Spleen (tissue), 7 donors: ENCODE results near the gene PAM.

ENCODE experiments used
- POLR2AphosphoS5 ChIP-seq, 3 donors: sonication (generic); formaldehyde crosslinking; IDR thresholded peaks; one replicate each; pipeline ENCODE4 v1.5.1; 2017; ENCODE audit warnings: antibody characterized with exemption in 3 of 3
- TF ChIP-seq, protein P1 (sequence below), 11 experiments: fragments of 200-600 bp in 7 of 11; fragments of 450-650 bp in 4 of 11; sonication (generic) in 4 of 11; IDR thresholded peaks in 8 of 11; conservative IDR thresholded peaks in 3 of 11; 1 replicate in 7 of 11; 2 replicates in 4 of 11; pipeline versions ENCODE4 v1.4.0 to v1.8.0; 2016 to 2021; ENCODE audit warnings: antibody characterized with exemption in 11 of 11, inconsistent platforms in 4 of 11, mild to moderate bottlenecking in 1 of 11
- donor health status: DM: no; HTN: no; CAD: no; lungs with moderate emphysema.
- donor health status: DM: no; HTN: no; CAD: no.
- donor health status: DM: no; HTN: no; CAD: no.

DNA sequence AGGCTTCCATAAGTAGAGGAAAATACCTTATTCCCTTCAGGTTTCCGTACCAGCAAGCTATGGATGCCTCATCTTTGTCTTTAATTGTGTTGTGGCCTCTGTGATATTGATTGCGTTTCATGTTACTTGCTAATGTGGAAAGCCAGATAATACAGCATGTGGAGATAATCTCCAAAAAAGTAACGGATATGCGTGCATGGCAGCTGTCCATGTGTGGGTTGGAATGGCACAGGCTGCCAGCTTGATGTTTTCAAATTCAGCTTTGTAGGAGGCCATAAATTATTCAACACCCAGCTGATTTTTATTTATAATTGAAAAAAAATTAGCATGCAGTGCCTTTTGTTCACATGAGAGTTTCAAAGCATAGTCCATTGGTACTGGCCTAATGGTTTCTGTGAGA lies 219.9 kb downstream of the PAM start:
- TF ChIP-seq, protein P1, sequence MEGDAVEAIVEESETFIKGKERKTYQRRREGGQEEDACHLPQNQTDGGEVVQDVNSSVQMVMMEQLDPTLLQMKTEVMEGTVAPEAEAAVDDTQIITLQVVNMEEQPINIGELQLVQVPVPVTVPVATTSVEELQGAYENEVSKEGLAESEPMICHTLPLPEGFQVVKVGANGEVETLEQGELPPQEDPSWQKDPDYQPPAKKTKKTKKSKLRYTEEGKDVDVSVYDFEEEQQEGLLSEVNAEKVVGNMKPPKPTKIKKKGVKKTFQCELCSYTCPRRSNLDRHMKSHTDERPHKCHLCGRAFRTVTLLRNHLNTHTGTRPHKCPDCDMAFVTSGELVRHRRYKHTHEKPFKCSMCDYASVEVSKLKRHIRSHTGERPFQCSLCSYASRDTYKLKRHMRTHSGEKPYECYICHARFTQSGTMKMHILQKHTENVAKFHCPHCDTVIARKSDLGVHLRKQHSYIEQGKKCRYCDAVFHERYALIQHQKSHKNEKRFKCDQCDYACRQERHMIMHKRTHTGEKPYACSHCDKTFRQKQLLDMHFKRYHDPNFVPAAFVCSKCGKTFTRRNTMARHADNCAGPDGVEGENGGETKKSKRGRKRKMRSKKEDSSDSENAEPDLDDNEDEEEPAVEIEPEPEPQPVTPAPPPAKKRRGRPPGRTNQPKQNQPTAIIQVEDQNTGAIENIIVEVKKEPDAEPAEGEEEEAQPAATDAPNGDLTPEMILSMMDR (IDR thresholded peaks at IDR 0.05 in 8 of 11, conservative IDR thresholded peaks at IDR 0.05 in 3 of 11) = no peak
- no peak for TF ChIP-seq POLR2AphosphoS5 (IDR thresholded peaks at IDR 0.05)
